Middle frontal gyrus (tissue), 1 donor: Measurements from ENCODE around the gene NT5DC4.

Experiments
- DNase-seq: peaks from one replicate; pipeline ENCODE4 v3.0.0-alpha.2; 2015; ENCODE audit warnings: low spot score; ENCODE audit errors: extremely low spot score

NT5DC4 gene

GRCh38 chr2:112782234-112782799, 61.5 kb downstream of the NT5DC4 start:
- DNase-seq: no peak

DNA sequence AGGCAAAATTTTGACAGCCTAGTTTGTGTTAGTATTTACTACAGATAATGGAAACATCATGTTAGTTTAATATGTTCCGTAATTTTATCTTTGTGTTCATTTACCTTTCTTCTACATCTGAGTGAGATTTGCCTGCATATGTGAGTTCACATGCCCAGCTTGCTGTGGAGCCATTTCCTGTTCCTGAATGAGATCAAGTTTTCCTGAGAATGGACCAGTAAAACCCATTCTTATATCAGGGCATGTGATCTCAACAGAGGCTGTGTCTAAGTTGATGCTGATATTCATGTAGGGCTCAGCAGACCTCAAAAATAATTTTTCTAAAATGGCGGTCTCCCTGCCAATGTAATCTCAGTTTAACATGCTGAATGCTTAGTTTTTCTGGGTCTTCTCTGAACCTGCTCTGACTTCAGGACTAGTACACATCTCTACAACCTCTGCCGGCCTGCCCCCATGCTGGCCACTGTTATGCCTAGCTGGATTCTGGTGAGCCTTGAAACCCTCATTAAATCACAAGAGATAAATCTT, 62.4 kb downstream of the NT5DC4 start:
- DNase-seq: no peak

DNA sequence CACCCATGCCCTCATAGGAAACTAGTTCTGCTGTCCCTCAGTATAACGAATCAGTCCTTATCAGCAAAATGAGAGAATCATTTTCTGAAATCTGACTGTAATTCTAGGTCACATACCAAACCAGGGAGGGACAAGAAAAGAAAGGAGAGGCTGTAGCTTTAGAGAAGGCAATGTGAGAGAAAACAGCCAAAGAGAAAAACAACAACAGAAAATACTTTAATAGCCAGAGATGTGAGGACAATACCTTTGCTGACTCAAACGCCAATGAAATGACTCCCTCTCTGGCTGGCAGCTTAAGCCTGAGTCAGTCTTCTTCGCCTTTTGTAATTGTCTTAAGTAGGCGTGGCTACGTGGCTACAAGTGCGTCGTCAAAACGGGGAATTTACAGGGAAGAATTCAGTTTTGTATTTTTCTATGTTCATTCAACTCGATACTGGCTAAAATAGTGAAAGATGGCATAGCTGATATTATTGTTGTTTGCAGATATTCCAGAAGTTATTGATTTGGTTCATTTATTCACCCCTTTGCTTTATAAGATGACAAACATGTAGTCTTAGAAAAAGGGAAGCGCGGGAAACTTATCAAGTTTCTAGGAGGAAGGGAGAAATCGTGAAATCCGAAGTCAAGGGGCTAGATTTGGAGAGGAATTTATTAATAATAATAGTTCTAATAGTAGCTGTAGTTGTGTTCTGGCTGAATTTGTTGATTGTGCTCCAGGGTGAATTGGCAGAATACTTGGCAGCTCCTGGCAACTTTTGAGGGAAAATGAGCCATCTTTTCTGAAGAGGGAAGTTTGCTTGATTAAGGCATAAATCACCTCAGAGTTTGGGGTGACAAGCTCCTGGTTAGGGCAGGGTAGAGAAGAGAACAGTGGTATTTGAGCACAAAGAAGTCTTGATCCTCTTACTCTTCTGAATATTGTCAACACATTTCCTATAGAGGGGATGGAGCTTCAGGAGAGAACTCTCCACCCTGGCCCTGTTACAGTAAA, 63.7 kb downstream of the NT5DC4 start, which contains the start of gene IL1A:
Gene IL1A, minus strand, starts transcription at position 295 of the 991 bp plus-strand sequence. CDS start 723 bp downstream, outside the sequence.
- no peak for DNase-seq

- no peak for DNase-seq
These were observed 66.5 kb downstream of the NT5DC4 start for GRCh38 chr2:112787294-112787693.

DNA sequence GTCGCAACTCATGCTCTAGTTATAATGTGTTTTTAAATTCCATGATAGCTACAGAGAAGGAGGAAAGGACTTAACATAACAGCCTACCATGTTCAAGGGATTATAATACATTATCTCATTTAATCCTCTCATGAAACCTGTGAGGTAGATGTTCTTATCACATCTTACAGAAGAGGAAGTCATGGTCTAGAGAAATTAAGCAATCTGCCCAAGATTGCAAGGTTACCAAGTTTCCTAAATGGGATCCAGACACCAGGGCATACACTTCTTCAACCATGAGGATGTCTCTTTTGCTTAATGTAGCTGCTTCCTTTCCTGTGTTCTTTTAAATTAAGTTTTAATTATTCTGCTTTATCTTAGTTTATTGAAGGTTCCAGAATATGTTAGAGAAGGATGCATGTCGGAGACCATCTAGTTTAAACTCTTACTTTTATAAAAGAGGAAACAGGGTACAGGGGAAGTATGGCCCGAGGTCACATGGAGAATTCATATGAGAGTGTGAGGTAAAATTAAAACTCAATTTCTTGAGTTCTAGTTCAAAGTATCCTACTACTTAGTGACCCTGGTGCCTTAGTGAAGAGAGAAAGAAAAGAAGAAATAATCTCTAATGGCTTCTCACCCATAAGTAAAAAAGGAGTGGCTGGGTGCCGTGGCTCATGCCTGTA, 67.0 kb downstream of the NT5DC4 start:
- DNase-seq: no peak

- no peak for DNase-seq
These were observed 67.8 kb downstream of the NT5DC4 start for GRCh38 chr2:112788653-112789052.
